COLO668 (cell line): ENCODE measurements around the gene LCOR.
"Not testable (repeated sequence)": the region's sequence is repeated elsewhere in the genome, so short reads cannot be mapped to it uniquely, and the experiment has no call there.

ENCODE experiments used
- DNase-seq: peaks from one replicate; lab custom pipeline; 2025; ENCODE audit not compliant: unreplicated experiment; lab: John Stamatoyannopoulos, UW

The LCOR gene

GRCh38 chr10:96838529-96838928 lies 6.4 kb downstream of the LCOR start:
- DNase-seq: no peak

- no peak for DNase-seq
These were observed 8.9 kb downstream of the LCOR start for GRCh38 chr10:96840841-96841518.

- DNase-seq: no peak
These were observed 11.0 kb downstream of the LCOR start for GRCh38 chr10:96842896-96843723.

- no peak for DNase-seq
These were observed 11.7 kb downstream of the LCOR start for GRCh38 chr10:96843823-96844222.

GRCh38 chr10:96846395-96846794 lies 14.3 kb downstream of the LCOR start:
- DNase-seq: no peak

- no peak for DNase-seq
These were observed 14.8 kb downstream of the LCOR start for GRCh38 chr10:96846926-96847325.

- DNase-seq: not testable (repeated sequence)
These were observed 15.3 kb downstream of the LCOR start for GRCh38 chr10:96847356-96847755.

- no peak for DNase-seq
These were observed 18.0 kb downstream of the LCOR start for GRCh38 chr10:96850113-96850512.

- no peak for DNase-seq
These were observed 18.7 kb downstream of the LCOR start for GRCh38 chr10:96850825-96851224.

- DNase-seq: no peak
These were observed 19.2 kb downstream of the LCOR start for GRCh38 chr10:96851281-96851680.

GRCh38 chr10:96856317-96856716 lies 24.2 kb downstream of the LCOR start:
- no peak for DNase-seq

GRCh38 chr10:96857301-96858012 lies 25.4 kb downstream of the LCOR start:
- no peak for DNase-seq

- no peak for DNase-seq
These were observed 26.1 kb downstream of the LCOR start for GRCh38 chr10:96858038-96858705.

- DNase-seq: no peak
These were observed 26.6 kb downstream of the LCOR start for GRCh38 chr10:96858706-96859050.

- no peak for DNase-seq
These were observed 28.7 kb downstream of the LCOR start for GRCh38 chr10:96860631-96861277.

- DNase-seq: peak; percentile 7
These were observed 31.9 kb downstream of the LCOR start for GRCh38 chr10:96863922-96864543.

GRCh38 chr10:96873086-96873485 lies 41.0 kb downstream of the LCOR start:
- no peak for DNase-seq

GRCh38 chr10:96873756-96874467 lies 41.8 kb downstream of the LCOR start:
- no peak for DNase-seq

- no peak for DNase-seq
These were observed 46.0 kb downstream of the LCOR start for GRCh38 chr10:96878057-96878456.

- DNase-seq: no peak
These were observed 48.5 kb downstream of the LCOR start for GRCh38 chr10:96880575-96880974.
